COR-L47 (cell line): ENCODE results near the gene CACFD1.

Source experiments
- DNase-seq: peaks from one replicate; lab custom pipeline; 2025; lab: John Stamatoyannopoulos, UW

The CACFD1 gene

GRCh38 chr9:133518200-133518599 lies 58.4 kb downstream of the CACFD1 start:
- DNase-seq = peak; percentile 56

- no peak for DNase-seq
These were observed 59.1 kb downstream of the CACFD1 start for GRCh38 chr9:133518706-133519449.

DNA sequence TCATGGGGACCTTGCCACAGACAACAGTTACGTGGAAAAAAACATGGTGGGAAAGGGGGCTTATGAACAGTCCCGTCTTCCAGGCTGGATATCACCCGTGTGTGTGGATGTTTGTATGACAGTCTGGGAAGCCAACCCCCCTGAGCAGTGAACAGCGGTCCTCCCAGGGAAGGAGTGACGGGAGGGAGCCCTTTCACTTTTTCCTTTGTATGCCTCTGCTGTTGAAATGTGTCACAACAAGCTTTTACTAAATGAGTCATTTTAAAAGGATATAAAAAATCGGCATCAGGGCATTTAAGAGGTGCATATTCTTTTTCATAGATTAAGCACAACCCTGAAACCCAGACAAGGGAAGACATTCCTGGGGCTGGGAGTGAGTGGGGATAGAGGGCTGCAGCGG lies 59.9 kb downstream of the CACFD1 start:
- no peak for DNase-seq

DNA sequence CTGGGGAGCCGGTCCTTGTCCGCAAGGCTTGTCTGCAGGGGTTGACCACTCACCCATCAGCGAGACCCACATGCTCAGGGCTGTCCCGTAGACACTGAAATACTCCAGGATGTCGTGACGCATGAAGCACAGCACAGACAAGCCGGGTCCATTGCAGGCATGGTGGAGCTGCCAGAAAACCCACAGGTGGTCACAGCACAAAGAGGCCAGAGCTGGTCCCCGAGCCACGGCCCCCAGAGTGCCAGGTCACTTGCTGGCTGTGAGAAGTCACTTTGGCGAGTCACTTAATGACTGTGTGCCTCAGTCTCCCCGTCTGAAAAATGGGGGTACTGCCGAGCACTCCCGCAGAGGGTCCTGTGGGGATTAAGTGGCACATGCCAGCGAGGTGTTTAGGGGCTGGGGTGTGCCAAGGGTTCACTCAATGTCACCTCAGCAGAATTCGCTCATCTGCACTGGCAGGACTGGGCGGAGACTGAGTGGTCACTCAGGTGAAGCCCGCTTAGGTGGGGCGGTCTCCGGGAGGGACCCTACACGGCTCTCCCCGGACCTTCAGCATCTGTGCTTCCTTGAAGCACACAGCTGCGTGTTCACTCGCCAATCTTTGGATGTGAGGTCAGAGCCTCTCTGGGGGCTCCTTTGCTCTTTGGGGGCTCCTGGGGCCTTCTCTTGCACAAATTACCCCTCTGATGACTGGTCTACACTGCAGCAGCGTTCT lies 60.5 kb downstream of the CACFD1 start:
- no peak for DNase-seq
